Vein endothelial cell (primary cell): Measurements from ENCODE around the gene EXD3. TPM values are rescaled to one million over a fixed set of nuclear protein-coding genes. Genes with fewer than 3 reads are reported as not detected.

Experiments used
- total RNA-seq: library from RNA; depleted of rRNA; stranded (reverse); fragments of >200 nt; gene quantifications from 2 replicates; pipeline ENCODE4 v1.2.3, GENCODE V29; 2012

The EXD3 gene, protein sequence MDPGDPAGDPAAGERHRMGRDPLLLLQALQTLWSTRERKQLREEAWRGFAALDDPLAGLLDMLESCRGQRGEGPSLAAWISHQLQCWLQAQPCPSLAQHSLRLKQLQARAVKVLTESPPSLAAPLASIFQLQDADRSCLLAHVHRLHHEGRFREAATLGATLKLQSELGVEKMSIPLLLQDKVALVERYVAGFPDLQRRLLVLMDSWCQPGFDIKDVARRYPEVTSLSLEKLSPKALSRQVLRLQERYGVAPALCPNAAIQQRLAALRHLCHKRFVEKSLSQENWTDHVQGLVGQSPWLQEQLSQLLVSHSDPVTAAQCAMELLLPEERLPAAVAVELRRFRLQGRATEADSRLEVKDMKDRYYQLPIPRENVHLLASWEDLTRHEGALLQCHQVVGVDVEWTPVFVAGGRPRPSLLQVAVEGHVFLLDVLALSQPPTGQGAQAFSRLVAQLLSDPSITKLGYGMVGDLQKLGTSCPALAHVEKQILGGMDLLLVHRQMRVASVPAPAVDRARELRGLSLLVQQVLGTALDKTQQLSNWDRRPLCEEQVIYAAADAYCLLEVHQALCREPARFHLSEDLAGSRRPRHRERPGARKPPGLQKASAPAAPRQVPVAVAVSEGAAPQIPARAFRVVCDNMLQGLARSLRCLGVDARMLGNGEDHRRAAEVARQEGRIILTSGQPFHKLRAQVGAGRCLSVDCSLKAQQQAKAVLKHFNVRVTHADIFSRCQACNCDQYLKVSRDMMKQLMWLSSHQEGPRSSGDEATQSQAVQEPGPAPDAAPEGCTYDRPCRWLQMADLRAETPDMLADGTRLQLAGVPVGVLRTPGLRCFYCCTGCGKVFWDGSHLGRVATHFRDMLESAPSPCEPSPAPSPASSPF
- 18.1 and 29.1 TPM in 2 replicates for total RNA-seq

DNA sequence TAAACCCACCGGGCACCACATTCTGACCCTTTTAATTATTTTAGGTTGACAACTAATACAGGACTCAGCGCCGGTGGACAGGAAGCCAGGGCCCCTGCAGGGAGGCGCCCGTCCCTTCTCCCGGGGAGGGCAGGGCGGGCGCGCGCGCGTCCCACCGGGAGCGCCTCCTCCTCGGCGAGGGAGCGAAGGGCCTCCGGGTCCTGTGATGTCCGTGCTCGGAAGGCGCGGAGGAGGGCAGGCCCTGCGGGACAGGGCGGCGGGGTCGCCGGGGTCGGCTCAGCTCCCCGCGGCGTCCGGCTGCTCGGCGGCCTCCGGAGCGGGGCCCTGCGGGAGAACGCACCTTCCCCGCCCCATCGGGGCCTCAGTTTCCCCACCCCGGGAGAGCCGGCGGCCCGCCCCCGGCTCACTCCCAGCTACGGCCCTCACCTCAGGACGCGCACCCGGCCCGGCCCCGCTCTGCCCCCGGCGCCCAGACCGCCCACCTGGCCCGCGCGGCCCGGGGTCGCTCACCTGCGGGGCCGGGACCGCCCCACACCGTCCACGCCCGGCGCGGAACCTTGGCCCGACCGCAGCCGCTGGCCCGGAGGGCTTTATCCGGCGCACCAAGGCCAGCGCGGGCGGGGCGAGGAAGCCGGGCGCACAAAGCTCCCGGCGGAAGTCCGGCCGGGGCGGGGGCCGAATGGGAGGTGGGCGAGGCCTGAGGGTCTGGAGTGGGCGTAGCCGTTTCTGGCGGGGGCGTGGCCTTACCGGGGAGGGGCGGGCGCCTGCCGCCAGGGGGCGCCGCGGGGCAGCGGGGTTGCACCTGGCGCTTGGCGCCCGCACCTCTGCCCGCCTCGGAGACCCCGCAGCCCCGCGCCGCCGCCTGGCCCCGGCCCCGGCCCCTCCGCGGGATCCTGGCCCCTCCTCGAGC, at the start of gene EXD3, which contains the start of gene NOXA1:
Gene EXD3 (minus strand): TSS at position 559 of the 910 bp plus-strand sequence. CDS start 27,805 bp downstream, outside the sequence.
Gene NOXA1 (plus strand): TSS at position 790 of the 910 bp plus-strand sequence. CDS start 137 bp downstream, outside the sequence.

DNA sequence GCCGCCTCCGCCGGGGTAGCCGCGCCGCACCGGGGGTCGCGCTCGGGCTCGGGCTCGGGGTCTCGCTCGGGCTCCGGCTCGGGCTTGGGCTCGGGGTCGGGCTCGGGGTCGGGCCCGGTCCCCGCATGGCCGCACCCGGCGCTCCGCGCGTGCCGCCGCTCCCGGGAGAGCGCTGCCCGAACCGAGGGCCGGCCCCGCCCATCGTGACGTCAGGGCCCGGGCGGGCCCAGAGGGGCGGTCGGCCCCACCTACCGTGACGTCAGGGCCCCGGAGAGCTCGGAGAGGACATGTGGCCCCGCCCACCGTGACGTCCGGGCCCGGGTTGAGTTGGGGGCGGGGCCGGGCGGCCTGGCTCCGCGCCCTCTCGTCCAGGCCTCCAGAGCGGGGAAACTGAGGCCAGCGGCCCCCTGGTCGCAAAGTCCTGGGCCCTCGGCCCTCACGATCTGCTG, 36.2 kb upstream of the EXD3 start, which contains the start of gene NSMF:
Gene NSMF (minus strand): TSS at position 183 of the 449 bp plus-strand sequence. CDS start 232 bp downstream, outside the sequence.

DNA sequence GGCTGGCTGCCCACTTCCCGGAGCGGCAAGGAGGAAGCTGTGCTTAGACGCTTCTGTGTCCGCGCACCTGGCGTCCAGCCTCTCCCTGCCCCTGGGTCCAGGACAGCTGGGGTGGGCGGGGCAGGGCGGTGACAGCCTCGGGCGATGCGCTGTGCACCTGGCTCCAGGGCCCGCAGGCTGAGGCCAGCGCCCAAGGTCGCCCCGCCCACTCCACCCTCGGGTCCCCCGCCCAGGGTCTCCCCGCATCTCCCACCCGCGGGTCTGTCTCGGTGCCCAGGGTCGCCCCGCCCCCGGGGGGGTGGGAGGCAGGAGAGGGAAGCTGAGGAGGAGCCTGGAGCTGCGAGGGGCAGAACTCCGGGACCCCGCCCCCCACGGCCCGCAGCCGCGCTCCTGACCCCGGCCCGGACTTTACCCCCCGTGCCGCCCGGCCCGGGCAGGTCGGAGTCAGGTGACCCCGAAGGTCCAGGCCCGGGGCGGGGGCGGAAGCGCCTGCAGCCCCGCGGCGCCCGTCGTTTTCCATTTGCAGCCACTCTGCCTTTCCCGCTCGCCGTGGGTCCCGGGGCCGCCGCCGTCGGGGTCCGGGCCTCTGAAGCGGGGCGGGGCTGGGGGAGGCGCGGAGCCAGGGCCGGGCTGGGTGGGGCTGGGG, 18.4 kb upstream of the EXD3 start, which contains the start of gene ENTPD8:
Gene ENTPD8 (minus strand): TSS at position 69 of the 646 bp plus-strand sequence. CDS start 3,072 bp downstream, outside the sequence.

DNA sequence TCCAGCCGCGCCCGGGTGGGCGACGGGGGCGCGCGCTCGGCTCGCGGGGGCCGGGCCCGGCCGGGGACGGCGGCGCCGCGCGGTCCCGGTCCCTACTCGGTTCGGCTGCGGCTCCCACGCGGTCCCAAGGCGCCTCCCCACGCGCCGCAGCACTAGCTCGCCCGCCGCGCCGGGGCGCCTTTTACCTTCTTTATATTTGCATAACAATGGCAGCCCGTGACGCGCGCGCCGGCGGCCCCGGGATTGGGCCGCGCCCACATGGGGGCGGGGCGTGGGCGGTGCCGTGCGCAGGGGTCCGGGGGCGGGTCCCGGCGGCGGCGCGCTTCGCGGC, 120.9 kb downstream of the EXD3 start, which contains the start of gene NRARP:
Gene NRARP (minus strand): TSS at position 154 of the 331 bp plus-strand sequence. CDS start 343 bp downstream, outside the sequence.

DNA sequence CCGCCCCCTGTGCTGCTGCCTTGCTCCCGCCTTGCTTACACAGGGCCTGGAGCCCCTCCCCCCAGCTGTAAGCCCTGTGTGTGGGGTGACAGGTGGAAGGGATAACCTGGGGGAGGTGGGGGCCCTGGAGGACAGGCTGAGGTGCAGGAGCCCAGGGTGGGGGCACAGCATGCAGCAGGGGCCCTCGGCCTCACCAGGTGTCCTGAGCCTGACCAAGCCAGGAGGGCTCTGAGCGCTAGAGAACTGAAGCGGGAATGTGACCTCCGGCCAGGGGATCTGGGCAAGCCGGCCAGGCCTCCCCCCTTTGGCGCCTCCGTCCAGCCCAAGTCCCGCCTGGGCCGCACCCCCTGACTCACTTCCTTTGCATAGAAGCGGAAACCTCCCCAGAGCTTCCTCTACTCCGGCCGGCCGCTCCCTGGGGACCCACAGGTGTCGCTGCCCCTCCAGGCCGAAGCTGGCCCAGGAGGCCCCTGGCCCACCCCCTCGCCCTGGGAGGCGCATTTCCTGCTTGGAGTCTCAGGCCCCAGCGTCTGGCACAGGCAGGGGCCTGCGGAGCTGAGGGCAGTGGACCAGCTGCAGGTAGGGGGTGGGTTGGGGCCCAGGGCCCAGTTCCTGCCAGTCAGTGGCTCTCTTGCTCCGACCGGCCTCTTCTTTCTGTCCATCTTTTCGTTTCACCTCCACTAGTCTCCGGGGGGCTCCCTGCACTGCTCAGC, 145.5 kb downstream of the EXD3 start, which contains the start of gene TOR4A:
Gene TOR4A (plus strand): TSS at position 398 of the 713 bp plus-strand sequence. CDS start 964 bp downstream, outside the sequence.

Other genes starting within 250 kb of the EXD3 start
- gene ANAPC2, start 234.6 kb downstream of the EXD3 start, total RNA-seq = 30.1 and 37.6 TPM in 2 replicates
- 102 and 108 TPM in 2 replicates for gene SSNA1, start 234.5 kb downstream of the EXD3 start, total RNA-seq
- gene TPRN, start 222.4 kb downstream of the EXD3 start, total RNA-seq = 9.9 and 10.8 TPM in 2 replicates
- 27.1 and 28.9 TPM in 2 replicates for gene TMEM203, start 217.5 kb downstream of the EXD3 start, total RNA-seq
- 8.3 and 8.8 TPM in 2 replicates for gene NDOR1, start 217.5 kb downstream of the EXD3 start, total RNA-seq
- gene RNF208, start 200.9 kb downstream of the EXD3 start, total RNA-seq = 0.19 and 0.65 TPM in 2 replicates
- 0.65 and 0.67 TPM in 2 replicates for gene CYSRT1, start 198.0 kb downstream of the EXD3 start, total RNA-seq
- under 0.01 and 0.19 TPM in 2 replicates for gene RNF224, start 195.7 kb downstream of the EXD3 start, total RNA-seq
- not detected in 2 replicates for gene SLC34A3, start 192.3 kb downstream of the EXD3 start, total RNA-seq
- 199 and 241 TPM in 2 replicates for gene TUBB4B, start 181.9 kb downstream of the EXD3 start, total RNA-seq
- gene STPG3, start 171.9 kb downstream of the EXD3 start, total RNA-seq = not detected in 2 replicates
- gene NELFB, start 167.8 kb downstream of the EXD3 start, total RNA-seq = 73.9 and 77.1 TPM in 2 replicates
- gene TOR4A, start 145.4 kb downstream of the EXD3 start, total RNA-seq = 58.3 and 77.4 TPM in 2 replicates
- 46.7 and 64.3 TPM in 2 replicates for gene NRARP, start 120.9 kb downstream of the EXD3 start, total RNA-seq
- 1.9 and 2.0 TPM in 2 replicates for gene NOXA1, start 231 bp upstream of the EXD3 start, total RNA-seq
- 0.33 TPM in 1 of 2 replicates, not detected in the other for gene ENTPD8, start 18.2 kb upstream of the EXD3 start, total RNA-seq
- gene NSMF, start 36.2 kb upstream of the EXD3 start, total RNA-seq = 52.9 and 58.1 TPM in 2 replicates
- gene PNPLA7, start 127.2 kb upstream of the EXD3 start, total RNA-seq = 0.65 and 1.1 TPM in 2 replicates
- 33.2 and 43.1 TPM in 2 replicates for gene MRPL41, start 128.7 kb upstream of the EXD3 start, total RNA-seq
- gene DPH7, start 155.8 kb upstream of the EXD3 start, total RNA-seq = 21.9 and 29.7 TPM in 2 replicates
- 14.7 and 18.4 TPM in 2 replicates for gene ZMYND19, start 167.3 kb upstream of the EXD3 start, total RNA-seq
- 31.8 and 32.0 TPM in 2 replicates for gene ARRDC1, start 182.5 kb upstream of the EXD3 start, total RNA-seq
- gene EHMT1, start 195.8 kb upstream of the EXD3 start, total RNA-seq = 54.4 and 56.8 TPM in 2 replicates